BE2C (cell line): Measurements from ENCODE around the gene GYS1. TPM values are rescaled to one million over a fixed set of nuclear protein-coding genes. Genes with fewer than 3 reads are reported as not detected.
A peak's percentile ranks its signal among the peaks of the same experiment; 100 is the strongest.
"Not testable (repeated sequence)": the region's sequence is repeated elsewhere in the genome, so short reads cannot be mapped to it uniquely, and the experiment has no call there.

Experiments
- DNase-seq: peaks from one replicate; pipeline ENCODE4 v3.0.0-alpha.2; 2020
- H3K27me3 ChIP-seq: fragments of 250-450 bp; sonication (Bioruptor Pico); 2 replicates; pipeline ENCODE4 v1.5.1; 2020; ENCODE audit warnings: mild to moderate bottlenecking
- H3K36me3 ChIP-seq: fragments of 250-450 bp; sonication (Bioruptor Pico); 2 replicates; pipeline ENCODE4 v1.5.1; 2020; ENCODE audit warnings: mild to moderate bottlenecking
- H3K4me1 ChIP-seq: fragments of 250-450 bp; sonication (Bioruptor Pico); 2 replicates; pipeline ENCODE4 v1.5.1; 2020
- H3K4me3 ChIP-seq: 2 replicates; pipeline ENCODE4 v1.5.1; 2011; ENCODE audit warnings: low read depth, low read length
- H3K9me3 ChIP-seq: fragments of 250-450 bp; sonication (Bioruptor Pico); 2 replicates; pipeline ENCODE4 v1.5.1; 2020
- polyA plus RNA-seq: library from polyadenylated mRNA; unstranded; fragments of >200 nt; gene quantifications from one replicate; pipeline ENCODE4 v1.2.1, GENCODE V29; 2012; ENCODE audit warnings: low read depth, missing spikeins; ENCODE audit not compliant: insufficient read length, insufficient read depth
- TF ChIP-seq, protein P1 (sequence below): IDR thresholded peaks from 2 replicates; pipeline ENCODE4 v1.5.1; 2012; ENCODE audit warnings: mild to moderate bottlenecking, low read depth, low read length

Gene GYS1
- 10.3 TPM for polyA plus RNA-seq

DNA sequence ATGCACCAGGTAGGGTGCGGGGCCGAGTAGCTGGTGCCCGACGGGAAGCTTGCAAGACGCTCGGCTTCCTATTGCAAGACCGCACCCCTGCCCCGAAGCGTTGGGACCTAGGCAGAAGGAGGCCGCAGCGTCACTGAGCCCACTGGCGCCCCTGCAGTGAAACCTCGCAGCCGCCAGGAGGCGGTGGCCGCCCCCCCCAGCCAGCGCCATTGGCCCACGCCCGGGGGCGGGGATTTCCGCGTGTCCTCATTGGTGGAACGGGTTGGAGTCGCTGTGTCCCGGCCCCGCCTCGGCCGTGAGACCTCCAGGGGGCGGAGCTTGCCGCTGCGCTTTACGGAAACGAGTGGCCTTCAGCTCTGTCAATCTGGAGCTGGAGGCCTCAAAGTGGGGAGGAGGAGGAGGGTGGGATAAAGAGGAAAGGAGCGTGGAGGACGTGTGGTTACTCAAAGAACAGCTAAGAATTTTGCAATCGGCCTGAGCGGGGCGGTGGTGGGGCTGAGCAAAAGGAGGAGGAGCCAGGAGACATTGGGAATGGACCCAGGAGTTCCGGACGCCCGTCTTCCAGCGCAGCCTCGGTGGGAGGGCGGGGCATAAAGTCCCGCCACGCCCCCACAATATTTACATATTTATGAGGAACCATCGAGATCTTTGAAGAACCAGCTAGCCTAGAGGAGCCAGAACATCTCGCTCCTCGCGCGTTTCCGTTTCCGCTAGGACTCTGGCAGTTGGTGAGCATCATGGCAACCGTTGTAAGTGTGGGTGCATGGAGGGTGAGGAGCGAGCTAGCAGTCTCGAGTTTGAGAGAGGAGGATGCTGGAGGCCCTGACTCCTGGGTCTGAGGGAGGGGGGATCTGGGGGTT, at the start of gene GYS1, which contains the start of gene RUVBL2:
GYS1 (minus strand) TSS at position 135 of the 860 bp plus-strand sequence. CDS start 197 bp downstream, outside the sequence.
RUVBL2 (plus strand) TSS at position 713 of the 860 bp plus-strand sequence; CDS start at position 738, 25 bp downstream.
- Histone ChIP-seq H3K4me1 (no peaks in the 10 kb centered on the region), H3K4me3 (peak within 1 kb of the TSS; percentile 78), H3K36me3 (peaks cover 7% of the 10 kb centered on the region; the same call in 1 of the 2 replicates), H3K9me3 (no peaks in the 10 kb centered on the region), H3K27me3 (no peaks in the 10 kb centered on the region)
- DNase-seq: peak; percentile 100
- TF ChIP-seq, protein P1, sequence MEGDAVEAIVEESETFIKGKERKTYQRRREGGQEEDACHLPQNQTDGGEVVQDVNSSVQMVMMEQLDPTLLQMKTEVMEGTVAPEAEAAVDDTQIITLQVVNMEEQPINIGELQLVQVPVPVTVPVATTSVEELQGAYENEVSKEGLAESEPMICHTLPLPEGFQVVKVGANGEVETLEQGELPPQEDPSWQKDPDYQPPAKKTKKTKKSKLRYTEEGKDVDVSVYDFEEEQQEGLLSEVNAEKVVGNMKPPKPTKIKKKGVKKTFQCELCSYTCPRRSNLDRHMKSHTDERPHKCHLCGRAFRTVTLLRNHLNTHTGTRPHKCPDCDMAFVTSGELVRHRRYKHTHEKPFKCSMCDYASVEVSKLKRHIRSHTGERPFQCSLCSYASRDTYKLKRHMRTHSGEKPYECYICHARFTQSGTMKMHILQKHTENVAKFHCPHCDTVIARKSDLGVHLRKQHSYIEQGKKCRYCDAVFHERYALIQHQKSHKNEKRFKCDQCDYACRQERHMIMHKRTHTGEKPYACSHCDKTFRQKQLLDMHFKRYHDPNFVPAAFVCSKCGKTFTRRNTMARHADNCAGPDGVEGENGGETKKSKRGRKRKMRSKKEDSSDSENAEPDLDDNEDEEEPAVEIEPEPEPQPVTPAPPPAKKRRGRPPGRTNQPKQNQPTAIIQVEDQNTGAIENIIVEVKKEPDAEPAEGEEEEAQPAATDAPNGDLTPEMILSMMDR: peak; percentile 67

DNA sequence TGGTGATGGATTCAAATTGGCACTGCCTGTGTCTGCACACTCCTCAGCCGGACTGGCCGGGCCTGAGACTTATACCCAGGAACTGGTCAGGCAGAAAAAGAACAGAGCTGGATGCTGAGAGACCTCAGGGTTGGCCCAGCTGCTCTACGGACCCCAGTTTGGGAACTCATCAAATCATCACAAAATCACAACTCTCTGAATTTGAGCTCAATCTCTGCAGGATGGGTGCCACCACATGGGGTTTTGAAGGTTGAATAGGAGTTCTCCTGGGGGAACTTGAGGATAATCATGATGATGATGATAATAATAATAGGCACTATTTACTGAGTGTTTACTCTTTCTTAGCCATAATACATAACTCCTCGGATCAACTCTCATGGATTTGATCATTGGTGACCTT, 49.6 kb upstream of the GYS1 start:
- not testable (repeated sequence) for H3K27me3 ChIP-seq, H3K36me3 ChIP-seq, H3K4me3 ChIP-seq, DNase-seq, H3K9me3 ChIP-seq, H3K4me1 ChIP-seq

DNA sequence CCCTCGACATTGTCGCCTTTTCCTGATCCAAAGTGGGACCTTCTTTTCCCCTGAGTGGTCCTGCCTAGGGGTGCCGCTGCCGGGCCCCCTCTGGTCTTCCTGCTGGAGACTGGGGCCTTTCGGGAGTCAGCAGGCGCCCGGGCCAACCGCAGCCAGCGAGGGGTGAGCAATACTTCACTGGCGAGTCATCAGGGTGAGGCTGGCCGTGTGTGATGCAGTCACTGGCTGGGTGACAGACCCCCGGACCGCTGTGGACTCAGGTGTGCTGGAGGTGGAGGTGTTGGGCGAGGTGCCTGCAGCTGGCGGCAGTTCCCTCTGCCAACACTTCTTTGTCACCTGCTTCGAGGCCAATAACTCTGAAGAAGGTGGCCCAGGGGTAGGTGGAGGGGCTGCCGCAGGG, 49.1 kb upstream of the GYS1 start:
- no peak for DNase-seq
- Histone ChIP-seq H3K27me3 (no peaks in the 10 kb centered on the region), H3K36me3 (no peaks in the 10 kb centered on the region), H3K4me3 (no peak overlapping the region), H3K4me1 (no peaks in the 10 kb centered on the region), H3K9me3 (no peaks in the 10 kb centered on the region)
- TF ChIP-seq, protein P1: no peak

DNA sequence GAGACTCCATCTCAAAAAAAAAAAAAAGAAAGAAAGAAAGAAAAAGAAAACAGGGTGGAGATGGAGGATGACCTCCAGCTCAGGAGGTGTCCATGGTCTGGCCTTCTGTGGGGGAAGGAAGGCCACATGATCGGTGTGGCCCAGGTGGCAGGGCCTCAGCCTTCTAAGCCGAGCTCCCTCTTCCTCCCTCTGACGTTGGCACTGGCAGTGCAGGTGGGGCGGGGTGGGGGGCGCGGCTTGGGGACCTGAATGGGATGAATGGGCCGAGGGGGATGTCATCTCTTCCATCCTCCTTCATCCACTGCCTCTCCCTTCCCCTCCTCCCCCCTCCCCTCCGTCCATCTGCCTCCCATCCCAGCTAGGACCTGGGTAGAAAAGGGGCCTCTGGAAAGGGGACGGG, 46.6 kb upstream of the GYS1 start:
- H3K9me3 ChIP-seq, H3K36me3 ChIP-seq, DNase-seq, H3K4me3 ChIP-seq, H3K27me3 ChIP-seq, H3K4me1 ChIP-seq: not testable (repeated sequence)

DNA sequence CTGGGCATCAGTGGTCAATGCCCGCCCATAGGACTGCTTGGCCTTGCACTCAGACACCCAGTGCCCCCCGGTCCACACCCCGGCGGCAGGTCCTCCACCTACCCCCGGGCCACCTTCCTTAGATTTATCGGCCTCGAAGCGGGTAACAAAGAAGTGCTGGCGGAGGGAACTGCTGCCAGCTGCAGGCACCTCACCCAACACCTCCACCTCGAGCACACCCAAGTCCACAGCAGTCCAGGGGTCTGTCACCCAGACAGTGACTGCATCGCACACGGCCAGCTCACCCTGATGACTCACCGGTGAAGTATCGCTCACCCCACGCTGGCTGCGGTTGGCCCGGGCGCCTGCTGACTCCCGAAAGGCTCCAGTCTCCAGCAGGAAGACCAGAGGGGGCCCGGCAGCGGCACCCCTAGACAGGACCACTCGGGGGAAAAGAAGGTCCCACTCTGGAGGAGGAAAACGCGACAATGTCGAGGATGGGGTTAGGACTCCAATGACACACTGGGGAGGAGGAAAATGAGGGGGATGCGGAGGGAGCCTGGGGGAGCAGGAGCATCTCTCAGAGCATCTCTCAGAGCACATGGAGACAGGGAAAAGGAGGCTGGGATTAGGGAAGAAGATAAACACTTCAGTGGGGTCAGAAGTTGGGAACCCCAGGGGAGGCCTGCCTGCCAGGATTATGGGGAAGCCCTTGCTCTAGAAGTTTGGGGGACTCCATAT, 45.6 kb upstream of the GYS1 start:
- not testable (repeated sequence) for H3K4me3 ChIP-seq, H3K4me1 ChIP-seq, DNase-seq, H3K27me3 ChIP-seq, H3K36me3 ChIP-seq, H3K9me3 ChIP-seq

DNA sequence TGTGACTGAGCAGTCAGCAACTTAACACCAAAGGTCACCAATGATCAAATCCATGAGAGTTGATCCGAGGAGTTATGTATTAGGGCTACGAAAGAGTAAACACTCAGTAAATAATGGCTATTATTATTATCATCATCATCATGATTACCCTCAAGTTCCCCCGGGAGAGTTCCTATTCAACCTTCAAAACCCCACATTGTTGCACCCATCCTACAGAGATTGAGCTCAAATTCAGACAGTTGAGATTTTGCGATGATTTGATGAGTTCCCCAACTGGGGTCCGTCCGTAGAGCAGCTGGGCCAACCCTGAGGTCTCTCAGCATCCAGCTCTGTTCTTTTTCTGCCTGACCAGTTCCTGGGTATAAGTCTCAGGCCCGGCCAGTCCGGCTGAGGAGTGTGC, 45.0 kb upstream of the GYS1 start:
- not testable (repeated sequence) for H3K4me3 ChIP-seq, H3K27me3 ChIP-seq, H3K4me1 ChIP-seq, H3K9me3 ChIP-seq, DNase-seq, H3K36me3 ChIP-seq

DNA sequence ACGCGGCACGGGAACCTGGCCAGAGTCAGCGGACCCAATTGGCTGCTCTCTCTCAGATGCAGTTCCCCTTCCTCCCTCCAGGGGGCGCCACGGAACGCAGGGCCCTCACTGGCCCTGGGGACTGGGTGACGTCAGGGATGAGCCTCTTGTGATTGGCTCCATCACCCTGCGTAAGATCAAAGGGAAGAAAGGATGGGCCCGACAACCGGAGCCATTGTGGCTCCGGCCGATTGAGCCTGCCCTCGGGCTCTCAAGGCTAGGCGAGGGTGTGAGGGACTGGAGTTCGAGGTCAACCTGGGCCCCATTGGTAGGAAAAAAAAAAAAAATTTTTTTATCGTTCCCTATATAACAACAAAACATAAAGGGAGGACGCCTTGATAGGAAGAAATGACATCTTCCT, 43.7 kb upstream of the GYS1 start, which contains the start of gene CGB1:
CGB1 (minus strand) TSS at position 81 of the 400 bp plus-strand sequence. CDS start 184 bp downstream, outside the sequence.
- TF ChIP-seq, protein P1: peak; percentile 74
- not testable (repeated sequence) for H3K36me3 ChIP-seq, H3K4me1 ChIP-seq, H3K27me3 ChIP-seq, H3K9me3 ChIP-seq
- DNase-seq: peak; percentile 87
- peak within 1 kb of the TSS; percentile 44 for H3K4me3 ChIP-seq
